GM13977 (cell line): ENCODE data around the gene DNAH9.

Experiments
- DNase-seq: peaks from one replicate; pipeline ENCODE4 v3.0.0; 2012; ENCODE audit warnings: low spot score
- in situ Hi-C: fragments of 300-500 bp; cut with MboI; formaldehyde crosslinking; loops from one replicate; pipeline ENCODE4 v1.12.0; 2022; ENCODE audit warnings: low sequenced_read_pairs, low pct_unique_long_range_greater_than_20kb, mixed read lengths, inconsistent platforms; ENCODE audit not compliant: unreplicated experiment
- TF ChIP-seq, protein P1 (sequence below): IDR thresholded peaks from 2 replicates; pipeline ENCODE4 v1.5.1; 2012; ENCODE audit warnings: mild to moderate bottlenecking, control low read depth; ENCODE audit not compliant: insufficient read depth; ENCODE audit errors: extremely low read depth, missing control alignments

DNAH9 gene

DNA sequence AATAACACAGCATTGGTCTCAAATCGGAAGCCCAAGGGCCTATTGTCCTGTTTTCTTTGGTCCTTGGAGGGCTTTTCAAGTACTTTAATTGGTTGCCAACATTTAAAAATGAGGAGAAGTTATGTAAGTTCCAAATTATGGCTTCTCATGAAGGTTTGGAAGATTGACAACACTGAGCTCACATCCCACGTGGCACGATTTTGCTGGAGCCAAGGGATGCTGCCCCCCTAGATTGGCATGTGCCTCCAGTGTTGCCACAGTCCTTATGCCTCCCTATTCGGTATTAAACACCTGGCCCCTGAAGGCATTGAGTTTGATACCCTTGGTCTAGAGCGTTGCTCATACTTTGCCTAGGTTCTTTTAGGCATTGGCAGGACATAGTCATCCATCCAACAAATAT, 291.0 kb downstream of the DNAH9 start:
- in situ Hi-C loops: no loop called here
- TF ChIP-seq, protein P1, sequence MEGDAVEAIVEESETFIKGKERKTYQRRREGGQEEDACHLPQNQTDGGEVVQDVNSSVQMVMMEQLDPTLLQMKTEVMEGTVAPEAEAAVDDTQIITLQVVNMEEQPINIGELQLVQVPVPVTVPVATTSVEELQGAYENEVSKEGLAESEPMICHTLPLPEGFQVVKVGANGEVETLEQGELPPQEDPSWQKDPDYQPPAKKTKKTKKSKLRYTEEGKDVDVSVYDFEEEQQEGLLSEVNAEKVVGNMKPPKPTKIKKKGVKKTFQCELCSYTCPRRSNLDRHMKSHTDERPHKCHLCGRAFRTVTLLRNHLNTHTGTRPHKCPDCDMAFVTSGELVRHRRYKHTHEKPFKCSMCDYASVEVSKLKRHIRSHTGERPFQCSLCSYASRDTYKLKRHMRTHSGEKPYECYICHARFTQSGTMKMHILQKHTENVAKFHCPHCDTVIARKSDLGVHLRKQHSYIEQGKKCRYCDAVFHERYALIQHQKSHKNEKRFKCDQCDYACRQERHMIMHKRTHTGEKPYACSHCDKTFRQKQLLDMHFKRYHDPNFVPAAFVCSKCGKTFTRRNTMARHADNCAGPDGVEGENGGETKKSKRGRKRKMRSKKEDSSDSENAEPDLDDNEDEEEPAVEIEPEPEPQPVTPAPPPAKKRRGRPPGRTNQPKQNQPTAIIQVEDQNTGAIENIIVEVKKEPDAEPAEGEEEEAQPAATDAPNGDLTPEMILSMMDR: no peak
- DNase-seq: no peak

DNA sequence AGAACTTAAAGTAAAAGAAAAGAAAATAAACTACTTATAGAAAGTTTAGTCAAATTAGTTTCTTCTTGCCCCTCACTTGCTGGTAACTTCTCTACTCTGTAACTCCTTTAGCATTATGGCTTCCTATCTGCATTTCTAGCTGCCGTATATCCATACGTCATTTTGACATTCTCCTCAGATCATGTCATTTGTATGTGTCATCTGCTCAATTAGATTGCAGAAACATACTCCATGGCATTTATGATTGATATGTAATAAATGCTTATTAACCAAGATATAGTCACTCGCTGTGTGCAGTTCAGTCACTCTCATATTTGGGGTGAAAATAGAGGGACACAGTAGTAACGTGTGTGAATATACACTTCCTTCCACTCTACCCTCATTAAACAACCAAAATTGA, 295.6 kb downstream of the DNAH9 start:
- TF ChIP-seq, protein P1: no peak
- in situ Hi-C loops: no loop called here
- DNase-seq: no peak

DNA sequence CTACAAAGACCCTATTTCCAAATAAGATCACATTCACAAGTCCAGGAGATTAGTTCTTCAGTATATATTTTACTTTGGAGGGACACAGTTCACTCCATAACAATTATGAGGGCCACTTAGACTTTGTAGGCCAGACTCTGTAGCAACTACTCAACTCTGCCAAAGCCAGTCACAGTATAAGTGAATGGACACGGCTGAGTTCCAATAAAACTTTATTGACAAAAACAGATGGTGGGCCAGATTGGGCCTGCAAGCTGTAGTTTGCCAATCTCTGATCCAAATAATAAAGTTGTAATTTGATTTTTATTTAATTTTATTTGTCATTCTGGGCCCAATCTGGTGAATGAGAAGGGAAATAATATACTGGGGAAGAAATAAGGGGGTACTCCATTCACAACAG, 297.9 kb downstream of the DNAH9 start:
- no peak for DNase-seq
- in situ Hi-C loops: no loop called here
- TF ChIP-seq, protein P1: no peak

DNA sequence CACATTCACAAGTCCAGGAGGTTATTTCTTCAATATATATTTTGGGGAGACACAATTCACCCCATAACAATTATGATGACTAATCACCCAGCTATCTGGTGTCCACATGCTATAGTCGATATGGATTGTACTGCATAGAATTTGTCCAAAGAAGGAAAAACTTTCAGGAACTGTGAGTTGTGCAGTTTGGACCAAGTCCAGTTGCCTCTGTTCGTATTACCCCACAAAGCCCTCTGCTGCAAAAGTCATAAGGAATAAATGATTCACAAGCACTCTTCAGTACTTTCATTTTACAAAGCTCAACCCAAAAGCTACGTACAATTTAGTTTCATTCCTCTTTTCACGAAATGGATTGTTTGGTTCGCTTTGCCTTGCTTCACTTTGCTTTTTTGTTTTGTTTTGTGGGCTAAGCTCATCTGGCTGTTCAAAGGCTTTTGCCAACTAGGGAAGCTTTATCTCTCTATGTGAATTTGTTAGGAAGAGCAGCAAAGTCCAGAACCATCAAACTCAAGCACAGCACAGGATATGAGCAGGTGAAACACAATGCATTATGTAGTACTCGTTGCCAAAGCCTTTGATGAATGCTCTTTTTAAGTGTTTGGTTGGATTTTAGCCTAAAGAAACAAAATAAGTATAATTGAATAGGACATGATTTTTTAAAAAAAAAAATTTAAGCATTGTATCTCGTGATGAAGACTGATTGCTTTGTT, 300.4 kb downstream of the DNAH9 start:
- in situ Hi-C loops: no loop called here
- no peak for DNase-seq
- TF ChIP-seq, protein P1: no peak

DNA sequence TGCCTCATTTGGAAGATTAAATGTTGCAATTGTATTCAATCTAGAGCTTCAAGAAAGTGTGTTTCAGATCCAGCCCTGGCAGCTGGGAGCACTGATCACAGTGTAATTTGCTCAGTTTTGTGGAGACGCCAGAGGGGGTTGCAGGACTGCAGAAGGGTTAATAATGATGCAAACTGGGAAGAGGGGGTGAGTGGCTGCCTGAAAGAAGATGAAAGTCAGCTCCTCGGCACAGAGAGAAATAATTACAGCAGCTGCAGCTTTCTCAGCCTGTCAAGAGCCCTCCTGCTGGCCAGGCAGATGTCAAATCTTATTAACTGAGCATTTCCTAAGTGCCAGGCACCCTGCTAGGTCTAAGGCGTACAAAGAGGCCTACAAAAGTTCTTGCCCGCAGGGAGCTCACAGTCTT, 301.3 kb downstream of the DNAH9 start:
- TF ChIP-seq, protein P1: no peak
- DNase-seq: no peak
- in situ Hi-C loops: no loop called here

DNA sequence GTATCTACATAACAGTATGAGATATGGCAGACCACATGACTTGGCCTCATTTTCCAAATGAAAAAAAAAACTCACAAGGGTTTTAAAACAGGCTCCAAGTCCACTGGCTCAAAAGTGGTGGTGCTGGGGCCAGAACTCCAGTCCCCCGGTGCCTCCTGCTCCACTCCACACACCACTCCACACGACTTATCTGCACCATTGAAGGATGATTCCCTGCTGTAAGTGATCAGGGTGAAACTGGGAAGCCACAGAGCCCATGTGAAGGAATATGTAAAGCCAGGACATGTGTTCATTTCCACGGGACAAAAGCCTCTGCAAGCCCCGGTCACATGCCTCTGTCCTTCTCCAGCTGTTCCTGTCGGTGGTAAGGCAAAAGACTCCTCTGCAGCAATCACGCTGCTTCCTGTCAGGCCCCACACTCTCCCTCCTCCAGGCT, 301.8 kb downstream of the DNAH9 start:
- DNase-seq: no peak
- in situ Hi-C loops: no loop called here
- TF ChIP-seq, protein P1: no peak
